ENCODE measurements around the gene CCPG1. TPM values are rescaled to one million over a fixed set of nuclear protein-coding genes. Genes with fewer than 3 reads are reported as not detected.
A peak's percentile ranks its signal among the peaks of the same experiment; 100 is the strongest.

Gene CCPG1
- total and polyA plus RNA-seq, 10 of the 15 experiments (the other 5 are each of a cell fraction or from before 2014, with no cell fraction given), result 5.1 to 15.8 (median 10.0) TPM

- TF ChIP-seq MTA3 (IDR thresholded peaks at IDR 0.05; ENCODE audit: borderline replicate concordance, low read length), result no peak
- peak; percentile 97 for TF ChIP-seq IKZF1 (conservative IDR thresholded peaks at IDR 0.05)
- no peak for TF ChIP-seq RB1 (IDR thresholded peaks at IDR 0.05; ENCODE audit: borderline replicate concordance)
- no peak for TF ChIP-seq TCF12 (IDR thresholded peaks at IDR 0.05; ENCODE audit: low read depth, low read length)
- TF ChIP-seq KDM1A (IDR thresholded peaks at IDR 0.05; ENCODE audit: borderline replicate concordance), result no peak
- no peak for TF ChIP-seq RCOR1 (conservative IDR thresholded peaks at IDR 0.05; ENCODE audit: low read depth, low read length)
- TF ChIP-seq TBL1XR1 (IDR thresholded peaks at IDR 0.05; ENCODE audit: low read depth, low read length), result no peak
- no peak for TF ChIP-seq IRF4 (IDR thresholded peaks at IDR 0.05; ENCODE audit: low read depth, low read length)
- peak; percentile 73; the same call in 1 of the 2 replicates for TF ChIP-seq SMARCA5 (IDR thresholded peaks at IDR 0.05)
- peak; percentile 19 for TF ChIP-seq CUX1 (IDR thresholded peaks at IDR 0.05; ENCODE audit: insufficient replicate concordance, low read depth, low read length)
- TF ChIP-seq E2F8 (IDR thresholded peaks at IDR 0.05; ENCODE audit: low read depth, partially characterized antibody), result no peak
- no peak for TF ChIP-seq ZNF687 (IDR thresholded peaks at IDR 0.05)
- TF ChIP-seq SRF (IDR thresholded peaks at IDR 0.05; ENCODE audit: low read depth in 2 of 2, low read length in 2 of 2), result no peak
- peak; percentile 17 for TF ChIP-seq LARP7 (IDR thresholded peaks at IDR 0.05)
- TF ChIP-seq STAT3 (IDR thresholded peaks at IDR 0.05; ENCODE audit: low read depth, low read length), result no peak
- no peak for TF ChIP-seq ZBED1 (IDR thresholded peaks at IDR 0.05; ENCODE audit: borderline replicate concordance)
- no peak for TF ChIP-seq BCL11A (IDR thresholded peaks at IDR 0.05; ENCODE audit: low read depth, low read length)
- no peak for TF ChIP-seq CBX5 (IDR thresholded peaks at IDR 0.05; ENCODE audit: low read depth)
These were observed at the start of gene CCPG1, which contains the start of gene PIERCE2 (continued) for GRCh38 chr15:55408012-55408928.

All from GM12878 (cell line).